ENCODE measurements around the gene LAMTOR1. TPM values are rescaled to one million over a fixed set of nuclear protein-coding genes. Genes with fewer than 3 reads are reported as not detected.

The LAMTOR1 gene
- total and polyA plus RNA-seq, 2 donors (not counting 1 experiment from before 2014, with no cell fraction given), result 71.0 to 104 TPM

GRCh38 chr11:72112143-72112977 lies 9.3 kb upstream of the LAMTOR1 start, which contains the start of gene ANAPC15:
ANAPC15 (minus strand) TSS chr11:72112695; CDS start chr11:72111276, 1,419 bp downstream.
- Histone ChIP-seq H3K27me3 (replicated peaks in 1 of 4; ENCODE audit: control extremely low read depth in 1 of 4, control insufficient read depth in 3 of 4, insufficient read depth in 4 of 4, low read length in 3 of 4) (peaks cover 0 to 12% (median 0%) of the 10 kb centered on the region in 4 experiments), H3K4me2 (replicated peaks; ENCODE audit: low read depth, low read length, poor library complexity, severe bottlenecking) (peak within 1 kb of the TSS; percentile 81), H4K20me1 (ENCODE audit: control insufficient read depth, insufficient read depth, low read length, poor library complexity, severe bottlenecking) (no peaks in the 10 kb centered on the region), H3K9me3 (ENCODE audit: control extremely low read depth in 1 of 3, control insufficient read depth in 2 of 3, insufficient read depth in 1 of 3, low read length in 2 of 3) (no peaks in the 10 kb centered on the region), H2AFZ (ENCODE audit: insufficient read depth, low read depth, low read length, poor library complexity, severe bottlenecking) (peak within 1 kb of the TSS; percentile 78), H3K27ac (ENCODE audit: low read length in 2 of 2) (peak within 1 kb of the TSS; percentile 95), H3K79me2 (ENCODE audit: control insufficient read depth, insufficient read depth, low read length) (peaks cover 12% of the 10 kb centered on the region), H3K4me1 (ENCODE audit: control insufficient read depth in 2 of 2, insufficient read depth in 2 of 2, low read length in 2 of 2) (peaks cover 14 to 19% of the 10 kb centered on the region in 2 donors), H3K9ac (ENCODE audit: low read length) (peak within 1 kb of the TSS; percentile 74), H3K4me3 (ENCODE audit: control extremely low read depth in 1 of 5, extremely low read depth in 1 of 5, insufficient read depth in 1 of 5, low read depth in 2 of 5, low read length in 4 of 5) (peak within 1 kb of the TSS; percentile 67 to 94 (median 78)), H3K36me3 (replicated peaks in 1 of 2; ENCODE audit: control extremely low read depth in 1 of 2, control insufficient read depth in 1 of 2, extremely low read depth in 1 of 2, insufficient read depth in 2 of 2, low read length in 1 of 2) (peaks cover 0 to 24% of the 10 kb centered on the region in 2 experiments)
- H3K4me3 Mint-ChIP-seq, result peak within 1 kb of the TSS; percentile 93
- peak; percentile 99 for DNase-seq
- no peaks in the 10 kb centered on the region for H3K9me3 Mint-ChIP-seq (ENCODE audit: insufficient read depth)
- TF ChIP-seq EZH2 (IDR thresholded peaks at IDR 0.05; ENCODE audit: borderline replicate concordance, insufficient read depth, low read depth, low read length, poor library complexity, severe bottlenecking), result no peak
- no peak for TF ChIP-seq CTCF (IDR thresholded peaks at IDR 0.05)
- under 1% methylated on average over 49 of the region's 49 CpGs for WGBS (ENCODE audit: insufficient coverage)
- H3K27ac Mint-ChIP-seq, result peak within 1 kb of the TSS; percentile 98
- ChIA-PET CTCF (interaction anchor here (0.7 to 2.2 kb wide), 6 partner anchors 13 to 87 kb away, joined by 3 to 10 read pairs (median 4); no protein-coding TSS in a partner anchor), POLR2A (interaction anchor here (0.6 to 1.8 kb wide), 7 partner anchors 21 to 1847 kb away, joined by 3 to 6 read pairs (median 3); no protein-coding TSS in a partner anchor)
- peaks cover 14% of the 10 kb centered on the region for H3K27me3 Mint-ChIP-seq
- ATAC-seq (ENCODE audit: low read depth), result peak; percentile 89
- intact Hi-C loops (cut with micrococcal nuclease), result loop anchor here (1.0 to 2.0 kb wide), 8 partner anchors 9 to 325 kb away; partner anchors contain the start of genes CLPB, LAMTOR1, LRRC51 and NUMA1
- H3K4me1 Mint-ChIP-seq, result peaks cover 20% of the 10 kb centered on the region

Data from B cell (primary cell).